IPS-NIHi7 (cell line): ENCODE measurements around the gene ARMC9.
A peak's percentile ranks its signal among the peaks of the same experiment; 100 is the strongest.
"Not testable (repeated sequence)": the region's sequence is repeated elsewhere in the genome, so short reads cannot be mapped to it uniquely, and the experiment has no call there.

Experiments used
- DNase-seq: peaks from one replicate; pipeline ENCODE4 v3.0.0; 2012; ENCODE audit warnings: mixed read lengths; ENCODE audit errors: extremely low spot score

The ARMC9 gene

DNA sequence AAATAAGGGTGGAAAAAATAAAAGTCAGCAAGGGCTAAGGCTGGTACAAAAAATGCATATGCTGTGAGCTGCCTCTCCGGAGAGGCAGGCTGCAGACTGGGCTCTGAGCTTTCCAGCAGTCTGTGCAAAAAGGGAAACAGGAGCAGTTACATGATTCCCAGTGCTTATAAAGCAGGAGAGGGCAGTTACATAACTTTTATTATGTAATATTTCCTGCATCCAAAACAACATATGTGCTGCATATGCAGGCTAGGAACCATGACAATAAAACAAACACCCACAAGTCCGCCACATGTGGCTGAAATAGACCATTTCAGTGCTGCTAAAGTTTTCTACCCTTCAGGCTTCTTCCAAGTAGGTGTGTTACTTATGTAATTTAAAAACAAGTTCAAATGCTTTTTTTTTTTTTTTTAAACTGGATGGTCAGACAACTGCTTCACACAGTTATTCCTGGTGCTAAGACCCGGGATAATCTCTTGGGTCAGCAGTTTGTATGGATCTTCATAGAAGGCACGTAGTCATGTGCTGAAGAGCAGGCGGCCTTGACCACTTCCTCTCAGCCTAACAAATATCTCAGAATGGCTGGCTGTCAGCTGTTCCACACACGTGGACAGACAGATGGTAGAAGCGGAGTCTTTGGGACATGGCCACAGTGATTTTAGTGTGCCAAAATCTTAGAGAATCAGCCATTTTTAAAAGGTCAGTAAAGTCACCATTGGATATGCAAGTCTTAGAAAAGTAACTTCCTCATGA is 43.5 kb downstream of the ARMC9 start:
- no peak for DNase-seq

- DNase-seq = no peak
Observed at GRCh38 chr2:231243866-231244265, 45.4 kb downstream of the ARMC9 start.

DNA sequence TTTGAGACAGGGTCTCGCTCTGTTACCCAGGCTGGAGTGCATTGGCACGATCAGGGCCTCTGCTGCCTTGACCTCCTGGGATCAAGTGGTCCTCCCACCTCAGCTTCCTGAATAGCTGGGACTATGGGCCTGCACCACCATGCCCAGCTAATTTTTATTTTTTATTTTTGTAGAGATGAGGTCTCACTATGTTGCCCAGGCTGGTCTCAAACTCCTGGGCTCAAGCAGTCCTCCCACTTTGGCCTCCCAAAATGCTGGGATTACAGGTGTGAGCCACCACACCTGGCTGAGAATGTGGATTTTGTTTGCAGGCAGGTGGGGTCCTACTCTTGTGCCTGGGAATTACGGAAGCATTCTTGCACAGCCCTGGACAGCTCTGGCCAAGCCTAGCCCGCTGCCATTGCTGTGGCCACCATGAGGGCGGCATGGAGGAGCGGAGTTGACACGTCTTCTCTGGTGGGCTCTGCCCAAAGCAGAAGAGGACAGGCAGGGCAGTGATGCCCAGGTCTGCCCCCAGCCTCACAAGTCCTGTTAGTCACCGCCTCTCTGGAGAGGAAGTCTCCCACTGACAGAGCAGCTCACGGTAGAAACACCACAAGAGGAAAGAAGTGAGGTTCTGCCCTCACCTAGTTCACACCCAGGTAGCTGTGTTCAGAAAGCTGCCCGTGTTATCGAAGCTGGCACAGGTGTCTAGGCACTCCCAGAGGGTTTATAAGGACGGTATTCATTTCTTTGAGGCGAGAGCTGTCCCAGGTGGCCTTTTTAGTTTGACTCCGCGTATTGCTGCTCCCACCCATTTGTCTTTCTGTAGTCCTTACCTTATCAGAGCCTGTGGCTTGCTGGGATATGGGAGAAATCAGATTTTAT is 46.2 kb downstream of the ARMC9 start:
- no peak for DNase-seq

- no peak for DNase-seq
Observed at GRCh38 chr2:231245249-231246094, 47.0 kb downstream of the ARMC9 start.

GRCh38 chr2:231246171-231246842 is 47.9 kb downstream of the ARMC9 start:
- no peak for DNase-seq

GRCh38 chr2:231250146-231250545 is 51.7 kb downstream of the ARMC9 start:
- no peak for DNase-seq

DNA sequence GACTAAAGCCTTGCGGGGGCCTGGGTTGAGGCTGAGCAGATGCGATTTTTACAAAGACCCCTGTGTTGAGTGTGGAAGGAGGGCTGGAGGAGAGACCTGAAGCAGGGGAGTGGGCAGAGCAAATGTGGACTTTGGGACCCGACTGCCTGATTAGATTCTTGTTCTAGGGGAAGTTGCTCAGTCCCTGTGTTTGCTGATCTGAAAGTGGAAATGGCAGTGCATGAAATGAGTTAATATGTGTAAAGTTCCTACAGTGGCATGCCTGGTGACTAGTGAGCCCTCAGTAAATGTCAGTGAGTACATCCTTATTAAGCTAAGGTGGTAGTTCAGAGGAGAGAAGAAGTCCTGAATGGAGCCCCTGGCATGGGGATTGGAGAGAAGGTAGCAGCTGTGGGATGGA is 52.3 kb downstream of the ARMC9 start:
- no peak for DNase-seq

DNA sequence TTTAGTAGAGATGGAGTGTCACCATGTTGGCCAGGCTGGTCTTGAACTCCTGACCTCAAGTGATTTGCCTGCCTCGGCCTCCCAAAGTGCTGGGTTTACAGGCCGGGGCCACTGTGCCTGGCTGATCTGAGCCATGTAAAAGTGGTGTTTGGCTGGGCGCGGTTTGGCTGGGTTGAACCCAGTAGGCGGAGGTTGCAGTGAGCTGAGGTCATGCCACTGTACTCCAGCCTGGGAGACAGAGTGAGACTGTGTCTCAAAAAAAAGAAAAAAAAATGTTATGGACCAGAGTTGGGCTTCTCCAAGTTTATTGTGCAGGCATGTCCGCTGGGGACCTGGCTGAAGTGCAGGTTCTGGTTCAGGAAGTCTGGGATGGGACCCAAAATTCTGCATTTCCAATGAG is 54.9 kb downstream of the ARMC9 start:
- not testable (repeated sequence) for DNase-seq

- no peak for DNase-seq
Observed at GRCh38 chr2:231256494-231256893, 58.1 kb downstream of the ARMC9 start.

DNA sequence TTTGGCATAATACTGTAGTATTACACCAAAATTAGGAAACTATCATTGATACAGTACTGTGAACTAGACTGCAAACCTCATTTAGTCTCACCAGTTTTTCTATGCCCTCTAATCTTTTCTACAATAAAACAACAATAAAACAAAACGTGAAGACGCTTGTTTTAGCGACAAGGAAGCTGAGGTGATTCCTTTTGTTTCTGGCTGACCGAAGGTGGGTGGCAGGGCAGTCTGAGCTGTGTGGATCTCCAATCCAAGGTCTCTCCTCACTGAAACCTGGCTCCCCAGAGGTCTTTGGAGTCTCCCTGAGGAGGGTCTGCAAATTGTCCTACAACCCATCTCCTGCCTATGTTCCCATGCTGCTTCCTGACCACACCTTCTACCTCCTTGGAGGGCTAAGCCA is 59.3 kb downstream of the ARMC9 start:
- no peak for DNase-seq

- no peak for DNase-seq
Observed at GRCh38 chr2:231258701-231259100, 60.3 kb downstream of the ARMC9 start.

- DNase-seq = no peak
Observed at GRCh38 chr2:231259104-231259503, 60.7 kb downstream of the ARMC9 start.

DNA sequence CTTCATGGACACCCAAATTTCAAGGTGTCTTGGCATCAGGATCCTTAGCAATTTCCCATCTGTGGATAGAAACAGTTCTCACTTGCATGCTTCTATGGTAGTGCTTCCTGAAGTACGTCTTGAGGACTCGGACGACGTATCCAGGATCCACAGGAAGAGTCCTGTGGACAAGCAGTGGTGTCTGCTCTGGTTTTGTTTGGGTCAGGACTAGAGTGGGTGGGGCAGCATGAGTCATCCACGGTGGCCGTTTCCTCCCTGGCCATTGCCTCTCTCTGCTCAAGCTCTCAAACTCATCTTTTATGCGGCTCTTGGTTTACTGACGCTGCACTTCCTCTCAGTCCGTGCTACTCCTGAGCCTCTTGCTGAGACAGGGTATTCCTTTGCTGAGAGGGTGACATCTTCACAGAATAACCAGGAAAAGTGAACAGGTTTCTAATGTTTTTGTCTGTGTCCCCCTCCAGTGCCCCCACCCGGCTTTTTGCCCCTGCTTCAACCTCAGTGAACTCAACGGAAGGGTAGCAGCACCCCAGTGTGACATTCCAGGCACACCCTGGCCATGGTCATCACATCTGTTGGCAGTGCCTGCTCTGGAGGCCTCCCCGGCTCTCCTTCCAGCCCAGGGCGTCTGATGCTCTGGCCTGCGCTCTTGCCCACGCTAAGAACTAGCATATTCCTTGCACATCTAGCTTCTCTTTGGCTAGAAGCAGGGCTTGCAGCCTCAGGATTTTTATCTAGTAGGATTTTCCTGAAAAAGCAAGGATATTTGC is 62.2 kb downstream of the ARMC9 start:
- peak; percentile 53 for DNase-seq

DNA sequence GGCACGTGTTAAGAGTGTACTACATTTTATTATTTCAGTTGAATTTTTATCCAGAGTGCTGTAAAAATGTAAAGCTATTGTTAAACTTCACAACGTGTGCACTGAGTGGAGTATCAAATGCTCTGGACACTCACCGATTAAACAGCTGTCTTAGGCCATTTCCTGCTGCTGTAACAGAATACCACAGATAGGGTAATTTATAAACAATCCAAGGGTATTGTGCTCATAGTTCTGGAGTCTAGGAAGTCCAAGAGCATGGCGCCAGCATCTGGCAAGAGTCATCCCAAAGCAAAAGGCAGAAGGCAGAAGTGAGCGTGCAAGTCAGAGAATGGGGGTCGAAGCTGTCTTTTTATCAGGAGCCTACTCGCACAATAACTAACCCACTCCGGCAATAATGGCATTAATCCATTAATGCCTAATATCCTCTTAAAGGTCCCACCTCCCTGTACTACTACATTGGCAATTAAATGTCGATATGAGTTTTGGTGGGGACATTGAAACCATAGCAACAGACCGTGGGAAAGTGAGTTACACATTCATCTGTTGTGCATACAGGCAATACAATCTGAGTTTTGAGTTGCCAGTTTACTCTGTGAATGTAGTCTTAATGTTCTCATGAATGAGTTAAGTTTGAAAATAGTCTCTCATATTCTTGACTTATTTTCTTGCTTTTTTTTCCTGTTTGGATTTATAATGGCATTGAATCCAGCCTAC is 64.8 kb downstream of the ARMC9 start:
- no peak for DNase-seq

DNA sequence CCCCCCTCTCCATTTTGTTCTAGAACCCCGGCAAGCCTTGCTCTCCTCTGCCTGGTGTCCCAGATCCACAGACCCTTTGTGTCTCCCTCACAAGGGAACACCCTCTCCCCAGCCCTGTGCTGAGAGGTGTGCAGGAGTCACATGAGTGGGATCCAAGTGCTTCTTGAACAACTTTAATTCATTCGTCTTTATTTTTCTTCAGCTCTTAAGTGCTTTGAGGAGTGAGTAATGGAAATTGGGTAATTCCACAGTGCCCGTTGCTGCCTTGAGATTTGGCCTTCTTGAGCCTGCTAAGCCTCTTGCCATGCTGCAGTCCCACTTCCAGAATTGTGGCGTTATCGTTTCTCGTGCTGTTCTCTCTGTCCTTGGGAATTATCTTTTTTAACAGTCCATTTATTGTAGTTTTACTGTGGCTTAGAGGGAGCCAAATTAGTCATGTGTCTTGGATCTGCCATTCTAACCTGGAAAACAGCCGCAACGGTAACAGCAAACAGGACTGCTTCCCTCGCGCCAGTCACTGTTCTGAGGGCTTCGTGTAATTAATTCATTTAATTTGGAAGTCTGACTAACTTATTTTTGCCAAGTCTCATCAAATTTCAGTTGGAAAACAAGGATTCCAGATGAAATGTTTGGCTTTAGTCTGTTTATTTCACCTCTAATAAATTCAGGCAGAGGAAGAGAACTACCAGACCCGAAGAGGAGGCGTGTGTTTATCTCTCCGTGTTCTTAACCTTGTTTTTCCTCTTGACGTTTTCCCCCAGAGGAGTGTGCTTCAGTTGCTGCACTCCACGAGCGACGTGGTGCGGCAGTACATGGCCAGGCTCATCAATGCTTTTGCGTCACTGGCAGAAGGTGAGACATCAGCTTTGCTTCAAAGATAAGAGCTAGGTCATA is 72.0 kb downstream of the ARMC9 start:
- DNase-seq = no peak

- DNase-seq = no peak
Observed at GRCh38 chr2:231272991-231273390, 74.6 kb downstream of the ARMC9 start.

- no peak for DNase-seq
Observed at GRCh38 chr2:231276987-231277386, 78.6 kb downstream of the ARMC9 start.

DNA sequence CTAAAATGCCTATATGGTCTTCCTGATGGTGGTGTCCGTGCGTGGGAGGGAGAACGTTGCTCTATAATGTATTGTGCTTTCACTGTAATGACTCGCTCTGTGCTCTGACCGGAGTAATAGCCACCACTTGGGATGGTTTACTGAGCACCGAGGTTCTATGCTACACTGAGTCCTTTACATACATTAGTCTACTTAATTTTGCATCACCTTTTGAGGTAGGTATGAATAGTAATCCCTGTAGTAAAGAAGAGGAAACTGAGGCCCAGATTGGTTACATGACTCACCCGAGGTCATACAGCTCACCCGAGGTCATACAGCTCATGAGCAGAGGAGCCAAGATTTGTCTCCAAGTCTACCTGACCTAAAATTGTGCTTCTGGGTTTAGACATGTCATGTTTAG is 79.5 kb downstream of the ARMC9 start:
- DNase-seq = no peak

DNA sequence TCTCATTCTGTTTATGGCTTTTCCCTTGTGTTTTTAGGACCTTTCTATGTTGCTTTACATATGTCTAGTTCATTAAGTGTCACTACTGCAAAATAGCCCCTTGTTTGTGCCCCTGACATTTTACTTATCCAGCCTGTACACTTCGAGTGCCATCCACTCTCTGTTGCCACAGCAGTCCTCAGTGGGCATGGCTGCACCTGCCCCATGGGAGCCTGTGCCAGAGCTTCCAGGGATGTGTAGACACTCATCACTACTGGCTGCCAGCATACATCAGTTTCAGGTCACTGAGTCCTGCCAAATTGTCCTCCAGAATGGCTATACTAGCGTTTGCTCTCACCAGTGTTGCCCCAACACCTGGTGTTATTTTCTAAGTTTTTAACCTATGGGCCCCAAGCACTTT is 80.4 kb downstream of the ARMC9 start:
- DNase-seq = no peak
